SK-N-SH (cell line): ENCODE data around the gene IRAK1BP1. TPM values are rescaled to one million over a fixed set of nuclear protein-coding genes. Genes with fewer than 3 reads are reported as not detected.

Experiments used
- CTCF ChIA-PET: fragments of 300-600, 350-600 bp; formaldehyde crosslinking; extraction: SDS; loops from one replicate; lab custom pipeline; 2021; lab: Yijun Ruan, JAX
- POLR2A ChIA-PET: fragments of 350-600 bp; sonication (Branson Sonifier 250); formaldehyde crosslinking; extraction: SDS; loops from one replicate; lab custom pipeline; 2020; ENCODE audit warnings: antibody characterized with exemption, inconsistent platforms; lab: Yijun Ruan, JAX
- DNase-seq: peaks from one replicate; pipeline ENCODE4 v3.0.0; 2012
- H2AFZ ChIP-seq: fragments of 200-600 bp; sonication (generic); 2 replicates; pipeline ENCODE4 v1.8.1; 2016; ENCODE audit warnings: antibody characterized with exemption, mild to moderate bottlenecking, low read depth
- H3F3A ChIP-seq: fragments of 200-600 bp; sonication (generic); replicated peaks from 2 replicates; pipeline ENCODE3; 2016; ENCODE audit warnings: antibody characterized with exemption, mild to moderate bottlenecking; ENCODE audit not compliant: insufficient read depth
- H3K27ac ChIP-seq, 2 experiments: fragments of 200-500 bp in 1 of 2; fragments of 200-600 bp in 1 of 2; sonication (Bioruptor generic) in 1 of 2; sonication (generic), shearing (Covaris generic) in 1 of 2; 2 replicates each; pipeline versions ENCODE4 v1.5.1 to v1.6.1; 2014 to 2016; ENCODE audit warnings: low read depth in 2 of 2, inconsistent platforms in 1 of 2, low read length in 1 of 2, mild to moderate bottlenecking in 1 of 2, mixed read lengths in 1 of 2
- H3K27me3 ChIP-seq: fragments of 200-600 bp; sonication (generic), shearing (Covaris generic); 2 replicates; pipeline ENCODE4 v1.6.1; 2016; ENCODE audit warnings: mixed run types; ENCODE audit not compliant: insufficient read depth
- H3K36me3 ChIP-seq, 2 experiments: fragments of 200-500 bp in 1 of 2; fragments of 200-600 bp in 1 of 2; sonication (Bioruptor generic) in 1 of 2; sonication (generic) in 1 of 2; replicated peaks in 1 of 2; 2 replicates each; pipeline versions ENCODE3 to v1.5.1; 2014 to 2016; ENCODE audit warnings: low read length in 1 of 2, mild to moderate bottlenecking in 1 of 2; ENCODE audit not compliant: insufficient read depth in 2 of 2, control insufficient read depth in 1 of 2
- H3K4me1 ChIP-seq, 2 experiments: fragments of 200-500 bp in 1 of 2; fragments of 200-600 bp in 1 of 2; sonication (Bioruptor generic) in 1 of 2; sonication (generic), shearing (Covaris generic) in 1 of 2; 2 replicates each; pipeline versions ENCODE4 v1.5.1 to v1.6.1; 2014 to 2016; ENCODE audit warnings: low read depth in 1 of 2, low read length in 1 of 2, mixed run types in 1 of 2; ENCODE audit not compliant: insufficient read depth in 2 of 2, control insufficient read depth in 1 of 2
- H3K4me2 ChIP-seq: fragments of 200-600 bp; sonication (generic), shearing (Covaris generic); 2 replicates; pipeline ENCODE4 v1.6.1; 2017; ENCODE audit warnings: mixed run types
- H3K4me3 ChIP-seq, 2 experiments: fragments of 200-500 bp in 1 of 2; fragments of 200-600 bp in 1 of 2; sonication (Bioruptor generic) in 1 of 2; sonication (generic), shearing (Covaris generic) in 1 of 2; 2 replicates each; pipeline versions ENCODE4 v1.5.1 to v1.8.1; 2014 to 2016; ENCODE audit warnings: low read depth in 2 of 2, inconsistent platforms in 1 of 2, low read length in 1 of 2, mild to moderate bottlenecking in 1 of 2, mixed read lengths in 1 of 2, moderate library complexity in 1 of 2
- H3K79me2 ChIP-seq: fragments of 200-600 bp; sonication (generic); 2 replicates; pipeline ENCODE4 v1.8.1; 2017; ENCODE audit warnings: mild to moderate bottlenecking; ENCODE audit not compliant: insufficient read depth
- H3K9ac ChIP-seq: fragments of 200-600 bp; sonication (generic); 2 replicates; pipeline ENCODE4 v1.6.1; 2017; ENCODE audit warnings: mixed run types
- H3K9me2 ChIP-seq: fragments of 200-600 bp; sonication (generic); 2 replicates; pipeline ENCODE4 v1.6.1; 2017; ENCODE audit warnings: mixed run types
- H3K9me3 ChIP-seq: fragments of 200-600 bp; sonication (generic); 2 replicates; pipeline ENCODE4 v1.6.1; 2017; ENCODE audit warnings: mixed run types, mild to moderate bottlenecking, moderate library complexity
- H4K20me1 ChIP-seq: fragments of 200-600 bp; sonication (generic); 2 replicates; pipeline ENCODE4 v1.6.1; 2017; ENCODE audit warnings: mild to moderate bottlenecking, mixed run types; ENCODE audit not compliant: insufficient read depth
- ELF1 ChIP-seq: IDR thresholded peaks from 2 replicates; pipeline ENCODE4 v1.4.0; 2012
- FOSL2 ChIP-seq: IDR thresholded peaks from 2 replicates; pipeline ENCODE4 v1.4.0; 2012; ENCODE audit warnings: low read depth, mild to moderate bottlenecking, moderate library complexity, borderline replicate concordance
- FOXJ3 ChIP-seq: sonication (generic); formaldehyde crosslinking; IDR thresholded peaks from 2 replicates; pipeline ENCODE4 v1.5.1; 2020; ENCODE audit warnings: mild to moderate bottlenecking, missing genetic modification reagents
- FOXM1 ChIP-seq: IDR thresholded peaks from 2 replicates; pipeline ENCODE4 v1.4.0; 2012; ENCODE audit warnings: low read depth, mild to moderate bottlenecking
- GABPA ChIP-seq: IDR thresholded peaks from 2 replicates; pipeline ENCODE4 v1.4.0; 2012; ENCODE audit warnings: low read depth, mild to moderate bottlenecking
- MEF2A ChIP-seq: IDR thresholded peaks from 2 replicates; pipeline ENCODE4 v1.4.0; 2012; ENCODE audit warnings: low read depth, borderline replicate concordance
- MXI1 ChIP-seq: IDR thresholded peaks from 2 replicates; pipeline ENCODE4 v1.6.1; 2012; ENCODE audit warnings: mild to moderate bottlenecking, low read depth, low read length, improper control_type of control experiment
- NFIC ChIP-seq: IDR thresholded peaks from 2 replicates; pipeline ENCODE4 v1.4.0; 2012; ENCODE audit warnings: borderline replicate concordance
- POLR2AphosphoS5 ChIP-seq: IDR thresholded peaks from 2 replicates; pipeline ENCODE4 v1.6.1; 2012; ENCODE audit warnings: low read depth, low read length
- RAD21 ChIP-seq: IDR thresholded peaks from 2 replicates; pipeline ENCODE4 v1.6.1; 2012; ENCODE audit warnings: mild to moderate bottlenecking, low read length
- RCOR1 ChIP-seq: fragments of 150-350 bp; IDR thresholded peaks from 2 replicates; pipeline ENCODE4 v1.6.1; 2017; ENCODE audit warnings: antibody characterized with exemption, low read length
- RXRA ChIP-seq: IDR thresholded peaks from 2 replicates; pipeline ENCODE4 v1.4.0; 2012; ENCODE audit warnings: low read depth, mild to moderate bottlenecking, borderline replicate concordance
- TAF1 ChIP-seq: IDR thresholded peaks from 2 replicates; pipeline ENCODE4 v1.6.1; 2012; ENCODE audit warnings: low read depth, mild to moderate bottlenecking, low read length, moderate library complexity, borderline replicate concordance
- TCF12 ChIP-seq: IDR thresholded peaks from 2 replicates; pipeline ENCODE4 v1.4.0; 2012
- TEAD4 ChIP-seq: IDR thresholded peaks from 2 replicates; pipeline ENCODE4 v1.4.0; 2012; ENCODE audit warnings: mild to moderate bottlenecking, borderline replicate concordance; ENCODE audit not compliant: insufficient read depth
- YY1 ChIP-seq: IDR thresholded peaks from 2 replicates; pipeline ENCODE4 v1.4.0; 2012; ENCODE audit warnings: low read depth, mild to moderate bottlenecking
- WGBS: methylation state at CpG from one replicate; pipeline ENCODE4 v1.1.6; 2017; ENCODE audit warnings: low lambda C conversion rate; 5-methylcytosine and 5-hydroxymethylcytosine counted together
- polyA plus RNA-seq, 3 experiments: library from polyadenylated mRNA; depleted of rRNA; stranded (reverse); fragments of >200 nt; gene quantifications; 2 replicates each; pipeline ENCODE4 v1.2.3, GENCODE V29; 2012
- TF ChIP-seq, protein P1 (sequence below): fragments of 200-600 bp; sonication (generic); IDR thresholded peaks from 2 replicates; pipeline ENCODE4 v1.6.1; 2017; ENCODE audit warnings: antibody characterized with exemption, mild to moderate bottlenecking, moderate library complexity

Gene IRAK1BP1
- polyA plus RNA-seq, 1 of the 3 experiments (the other 2 are of a cell fraction): 1.8 TPM

DNA sequence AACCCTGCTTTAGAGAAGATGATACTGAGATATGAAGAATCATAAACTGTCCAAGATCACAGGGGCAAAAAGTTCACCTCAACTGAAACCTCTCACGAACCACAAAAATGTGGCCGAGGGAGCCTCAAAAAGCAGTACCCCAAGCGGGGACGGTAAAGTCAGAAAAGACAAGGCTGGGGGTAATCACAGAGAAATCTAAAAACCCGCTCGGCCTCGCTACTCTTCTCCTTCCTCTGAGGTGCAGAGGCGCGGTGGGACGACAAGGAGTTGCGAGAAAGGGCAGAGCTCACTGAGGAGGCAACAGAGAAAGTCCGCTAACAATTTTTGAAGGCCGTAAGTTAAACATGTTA is 356 bp upstream of the IRAK1BP1 start:
- peaks cover 7 to 9% of the 10 kb centered on the region in 2 experiments; a peak in 3 of 4 replicates for H3K4me1 ChIP-seq
- H3K9me2 ChIP-seq: no peaks in the 10 kb centered on the region
- no peaks in the 10 kb centered on the region for H3K9me3 ChIP-seq
- peak overlapping the region; percentile 84 for H3K4me2 ChIP-seq
- peak overlapping the region; percentile 54 to 93 for H3K27ac ChIP-seq
- no peak for DNase-seq
- no peak for TF ChIP-seq RXRA
- TF ChIP-seq GABPA: no peak
- TF ChIP-seq FOSL2: no peak
- TF ChIP-seq, protein P1, sequence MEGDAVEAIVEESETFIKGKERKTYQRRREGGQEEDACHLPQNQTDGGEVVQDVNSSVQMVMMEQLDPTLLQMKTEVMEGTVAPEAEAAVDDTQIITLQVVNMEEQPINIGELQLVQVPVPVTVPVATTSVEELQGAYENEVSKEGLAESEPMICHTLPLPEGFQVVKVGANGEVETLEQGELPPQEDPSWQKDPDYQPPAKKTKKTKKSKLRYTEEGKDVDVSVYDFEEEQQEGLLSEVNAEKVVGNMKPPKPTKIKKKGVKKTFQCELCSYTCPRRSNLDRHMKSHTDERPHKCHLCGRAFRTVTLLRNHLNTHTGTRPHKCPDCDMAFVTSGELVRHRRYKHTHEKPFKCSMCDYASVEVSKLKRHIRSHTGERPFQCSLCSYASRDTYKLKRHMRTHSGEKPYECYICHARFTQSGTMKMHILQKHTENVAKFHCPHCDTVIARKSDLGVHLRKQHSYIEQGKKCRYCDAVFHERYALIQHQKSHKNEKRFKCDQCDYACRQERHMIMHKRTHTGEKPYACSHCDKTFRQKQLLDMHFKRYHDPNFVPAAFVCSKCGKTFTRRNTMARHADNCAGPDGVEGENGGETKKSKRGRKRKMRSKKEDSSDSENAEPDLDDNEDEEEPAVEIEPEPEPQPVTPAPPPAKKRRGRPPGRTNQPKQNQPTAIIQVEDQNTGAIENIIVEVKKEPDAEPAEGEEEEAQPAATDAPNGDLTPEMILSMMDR: no peak
- no peak for TF ChIP-seq TCF12
- no peak for TF ChIP-seq YY1
- TF ChIP-seq RCOR1: no peak
- no peak for TF ChIP-seq FOXM1
- TF ChIP-seq TEAD4: no peak
- TF ChIP-seq ELF1: no peak
- no peak for TF ChIP-seq POLR2AphosphoS5
- TF ChIP-seq NFIC: no peak
- TF ChIP-seq TAF1: no peak
- TF ChIP-seq FOXJ3 (CRISPR knock-in tag): no peak
- TF ChIP-seq RAD21: no peak
- no peaks in the 10 kb centered on the region for H3F3A ChIP-seq
- H4K20me1 ChIP-seq: no peaks in the 10 kb centered on the region
- H3K9ac ChIP-seq: peak overlapping the region; percentile 76
- ChIA-PET CTCF (interaction anchor here (0.9 to 1.3 kb wide), 2 partner anchors 13 to 562 kb away, joined by 3 to 6 read pairs; no protein-coding TSS in a partner anchor), POLR2A (no interaction called here)
- peaks cover 0 to 6% of the 10 kb centered on the region in 2 experiments for H3K36me3 ChIP-seq
- 0% methylated on average over 12 of the region's 13 CpGs for WGBS
- peaks cover 26% of the 10 kb centered on the region for H3K79me2 ChIP-seq
- H3K4me3 ChIP-seq: peak overlapping the region; percentile 96 to 98
- no peaks in the 10 kb centered on the region for H3K27me3 ChIP-seq
- H2AFZ ChIP-seq: peak overlapping the region; percentile 99

DNA sequence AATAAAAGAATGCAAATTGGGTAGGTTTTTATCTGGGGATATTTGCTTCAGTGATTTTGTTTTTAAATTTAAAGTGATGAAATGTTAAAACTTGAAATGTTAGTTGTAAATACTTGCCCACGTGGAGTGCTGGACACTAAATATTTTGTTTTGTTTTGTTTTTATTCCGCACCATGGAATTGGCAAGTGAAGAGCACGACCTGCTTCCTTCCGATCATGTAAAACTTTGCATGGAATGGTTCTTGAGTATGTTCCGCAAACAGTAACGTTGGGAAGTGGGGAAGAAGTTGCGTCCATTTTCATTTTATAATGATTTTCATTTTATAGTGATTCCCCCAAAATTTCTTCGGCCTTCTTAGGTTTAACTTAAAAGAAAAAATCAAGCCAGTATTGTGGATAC is 765 bp downstream of the IRAK1BP1 start:
- peak overlapping the region; percentile 96 to 98 for H3K4me3 ChIP-seq

More for the DNA sequence above, 765 bp downstream of the IRAK1BP1 start:
- no peaks in the 10 kb centered on the region for H4K20me1 ChIP-seq
- H3K36me3 ChIP-seq: peaks cover 0 to 10% of the 10 kb centered on the region in 2 experiments
- peaks cover 7 to 9% of the 10 kb centered on the region in 2 experiments; a peak in 3 of 4 replicates for H3K4me1 ChIP-seq
- no peak for TF ChIP-seq MEF2A
- TF ChIP-seq MXI1: peak; percentile 11; the same call in 1 of the 2 replicates
- WGBS: 21% methylated on average over 8 of the region's 8 CpGs
- H3K27ac ChIP-seq: peak overlapping the region; percentile 54 to 93; a peak in 3 of 4 replicates
- DNase-seq: no peak
- no peaks in the 10 kb centered on the region for H3F3A ChIP-seq
- no peaks in the 10 kb centered on the region for H3K9me3 ChIP-seq
- H3K79me2 ChIP-seq: peaks cover 26% of the 10 kb centered on the region
- no peaks in the 10 kb centered on the region for H3K27me3 ChIP-seq
- POLR2A ChIA-PET: no interaction called here
- H3K9me2 ChIP-seq: no peaks in the 10 kb centered on the region
- H3K9ac ChIP-seq: peak overlapping the region; percentile 76
- H3K4me2 ChIP-seq: peak overlapping the region; percentile 84
- CTCF ChIA-PET: no interaction called here
- H2AFZ ChIP-seq: peak overlapping the region; percentile 99
